Measurements from ENCODE around the gene SIGLEC11.
"Not testable (repeated sequence)": the region's sequence is repeated elsewhere in the genome, so short reads cannot be mapped to it uniquely, and the experiment has no call there.

The SIGLEC11 gene

DNA sequence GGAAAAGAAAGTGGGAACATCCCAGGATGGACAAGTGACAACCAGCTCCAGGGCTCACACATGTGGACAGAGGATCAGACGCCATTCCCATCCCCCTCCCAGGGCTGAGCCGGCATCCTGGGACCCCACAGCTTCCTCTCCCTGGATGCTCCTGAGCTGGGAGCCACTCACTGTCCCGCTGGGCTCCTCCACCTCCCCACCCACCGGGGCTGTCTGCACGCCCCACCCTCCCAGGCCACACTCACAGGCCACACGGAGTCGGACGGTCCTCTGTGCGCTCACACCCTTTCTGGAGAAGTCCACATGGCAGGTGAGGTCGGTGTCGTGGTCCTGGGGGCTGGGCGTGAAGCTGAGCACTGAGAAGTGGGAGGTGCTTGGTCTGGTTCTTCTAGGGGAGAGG, 1.1 kb downstream of the SIGLEC11 start:
- not testable (repeated sequence) for H3K9me3 ChIP-seq (ENCODE audit: control insufficient read depth, insufficient read depth, low read depth, low read length); H3K27ac ChIP-seq (ENCODE audit: low read depth, low read length); H3K4me3 ChIP-seq (ENCODE audit: low read depth, low read length); H3K36me3 ChIP-seq (ENCODE audit: control insufficient read depth, insufficient read depth, low read length); H3K27me3 ChIP-seq (ENCODE audit: control insufficient read depth, insufficient read depth, low read length); H3K9ac ChIP-seq (ENCODE audit: low read length)
- H3K4me1 ChIP-seq (ENCODE audit: control insufficient read depth, insufficient read depth, low read length): peaks cover 11% of the 10 kb centered on the region

DNA sequence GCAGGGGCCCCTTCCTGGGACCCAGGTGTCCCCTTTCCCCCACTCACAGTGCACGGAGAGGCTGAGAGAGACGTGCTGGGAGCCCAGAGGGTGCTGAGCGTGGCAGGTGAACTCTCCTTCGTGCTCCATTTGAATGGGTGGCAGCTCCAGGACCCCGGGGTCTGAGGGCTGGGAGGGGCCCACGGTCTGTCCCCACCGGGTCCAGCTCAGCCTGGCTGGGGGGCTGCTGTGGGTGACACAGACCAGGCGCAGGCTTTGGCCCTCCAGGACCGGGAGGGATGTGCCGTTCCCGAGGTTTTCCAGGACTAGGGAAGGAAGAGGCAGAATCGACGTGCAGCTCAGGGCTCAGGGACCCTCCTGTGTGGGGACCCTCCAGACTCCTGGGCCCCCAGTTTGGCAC, 2.4 kb downstream of the SIGLEC11 start:
- not testable (repeated sequence) for H3K36me3 ChIP-seq (ENCODE audit: control insufficient read depth, insufficient read depth, low read length); H3K4me3 ChIP-seq (ENCODE audit: low read depth, low read length); H3K9ac ChIP-seq (ENCODE audit: low read length); H3K9me3 ChIP-seq (ENCODE audit: control insufficient read depth, insufficient read depth, low read depth, low read length); H3K27me3 ChIP-seq (ENCODE audit: control insufficient read depth, insufficient read depth, low read length); H3K27ac ChIP-seq (ENCODE audit: low read depth, low read length)
- H3K4me1 ChIP-seq (ENCODE audit: control insufficient read depth, insufficient read depth, low read length): peaks cover 21% of the 10 kb centered on the region

DNA sequence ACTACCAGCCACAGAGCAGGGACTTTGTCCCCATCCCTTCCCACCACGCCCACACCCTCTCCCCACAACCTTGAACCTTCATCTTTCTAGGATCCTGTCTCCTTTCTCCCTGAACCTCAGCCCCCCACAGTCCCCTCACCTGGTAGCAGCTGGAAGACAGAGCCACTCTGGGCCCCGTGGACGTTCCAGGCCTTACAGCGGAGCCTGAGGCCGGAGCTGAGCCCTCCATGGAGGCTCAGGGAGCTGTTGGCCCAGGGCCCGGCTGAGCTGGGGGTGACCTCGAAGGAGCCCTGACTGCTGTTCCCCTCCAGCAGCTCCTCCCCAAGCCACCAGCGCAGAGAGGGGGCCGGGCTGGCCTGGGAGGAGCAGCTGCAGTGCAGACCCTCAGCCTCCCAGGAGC, 2.8 kb downstream of the SIGLEC11 start:
- H3K9ac ChIP-seq (ENCODE audit: low read length); H3K9me3 ChIP-seq (ENCODE audit: control insufficient read depth, insufficient read depth, low read depth, low read length); H3K4me3 ChIP-seq (ENCODE audit: low read depth, low read length); H3K36me3 ChIP-seq (ENCODE audit: control insufficient read depth, insufficient read depth, low read length); H3K27ac ChIP-seq (ENCODE audit: low read depth, low read length); H3K27me3 ChIP-seq (ENCODE audit: control insufficient read depth, insufficient read depth, low read length): not testable (repeated sequence)
- peaks cover 21% of the 10 kb centered on the region for H3K4me1 ChIP-seq (ENCODE audit: control insufficient read depth, insufficient read depth, low read length)

DNA sequence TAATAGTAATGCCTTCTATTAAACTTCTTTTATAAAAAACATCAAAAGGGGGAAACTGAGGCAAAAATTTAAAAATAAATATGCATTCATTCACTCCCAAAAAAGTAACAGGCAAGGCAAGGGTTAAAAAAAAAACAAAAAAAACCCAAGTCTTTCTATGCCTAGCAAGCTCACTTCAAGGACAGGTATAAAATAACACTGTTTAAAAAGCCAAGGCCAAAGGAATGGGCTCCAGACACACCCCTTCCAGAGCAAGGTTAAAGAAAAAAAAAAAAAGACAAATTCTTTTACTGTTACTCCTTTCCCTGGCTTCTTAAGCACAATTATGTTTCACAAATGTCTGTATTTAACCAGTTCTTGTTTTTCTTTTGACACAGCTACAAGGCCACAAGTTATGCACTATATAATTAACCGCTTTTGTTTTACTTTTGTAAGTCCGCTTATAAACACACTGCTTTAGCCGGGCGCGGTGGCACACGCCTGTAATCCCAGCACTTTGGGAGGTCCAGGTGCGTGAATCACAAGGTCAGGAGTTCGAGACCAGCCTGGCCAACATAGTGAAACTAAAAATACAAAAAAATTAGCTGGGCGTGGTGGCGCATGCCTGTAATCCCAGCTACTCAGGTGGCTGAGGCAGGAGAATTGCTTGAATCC, 3.6 kb downstream of the SIGLEC11 start:
- Histone ChIP-seq H3K27ac (ENCODE audit: low read depth, low read length) (no peak overlapping the region), H3K9ac (ENCODE audit: low read length) (no peak overlapping the region), H3K27me3 (ENCODE audit: control insufficient read depth, insufficient read depth, low read length) (no peaks in the 10 kb centered on the region), H3K4me1 (ENCODE audit: control insufficient read depth, insufficient read depth, low read length) (peaks cover 21% of the 10 kb centered on the region), H3K36me3 (ENCODE audit: control insufficient read depth, insufficient read depth, low read length) (no peaks in the 10 kb centered on the region), H3K4me3 (ENCODE audit: low read depth, low read length) (no peak overlapping the region), H3K9me3 (ENCODE audit: control insufficient read depth, insufficient read depth, low read depth, low read length) (peaks cover 7% of the 10 kb centered on the region)

- Histone ChIP-seq H3K36me3 (ENCODE audit: control insufficient read depth, insufficient read depth, low read length) (no peaks in the 10 kb centered on the region), H3K4me3 (ENCODE audit: low read depth, low read length) (no peak overlapping the region), H3K9ac (ENCODE audit: low read length) (no peak overlapping the region), H3K4me1 (ENCODE audit: control insufficient read depth, insufficient read depth, low read length) (peaks cover 21% of the 10 kb centered on the region), H3K9me3 (ENCODE audit: control insufficient read depth, insufficient read depth, low read depth, low read length) (peaks cover 3% of the 10 kb centered on the region), H3K27me3 (ENCODE audit: control insufficient read depth, insufficient read depth, low read length) (no peaks in the 10 kb centered on the region; the same call in 1 of the 2 replicates), H3K27ac (ENCODE audit: low read depth, low read length) (no peak overlapping the region)
Observed at GRCh38 chr19:49956115-49956495, 4.9 kb downstream of the SIGLEC11 start.

DNA sequence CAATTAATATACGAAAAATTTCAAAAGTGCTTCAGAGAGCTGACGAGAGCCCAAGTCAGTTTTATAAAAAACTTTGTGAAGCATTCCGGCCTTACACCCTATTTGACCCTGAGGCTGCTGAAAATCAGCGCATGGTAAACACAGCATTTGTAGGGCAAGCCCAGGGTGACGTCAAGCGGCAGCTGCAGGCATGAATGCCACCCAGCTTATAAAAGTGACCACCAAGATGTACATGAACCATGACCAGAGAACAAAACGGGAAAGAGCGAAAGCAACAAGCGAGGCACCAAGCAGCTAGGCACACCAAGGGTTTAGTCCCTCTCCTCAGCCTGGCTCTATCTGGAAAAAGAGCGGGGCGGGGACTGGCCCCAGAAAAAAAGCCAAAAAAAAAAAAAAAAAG, 6.0 kb downstream of the SIGLEC11 start:
- no peaks in the 10 kb centered on the region for H3K36me3 ChIP-seq (ENCODE audit: control insufficient read depth, insufficient read depth, low read length)
- no peak overlapping the region for H3K4me3 ChIP-seq (ENCODE audit: low read depth, low read length)
- no peak overlapping the region for H3K9ac ChIP-seq (ENCODE audit: low read length)
- H3K9me3 ChIP-seq (ENCODE audit: control insufficient read depth, insufficient read depth, low read depth, low read length): peaks cover 2% of the 10 kb centered on the region
- H3K4me1 ChIP-seq (ENCODE audit: control insufficient read depth, insufficient read depth, low read length): peaks cover 21% of the 10 kb centered on the region
- H3K27ac ChIP-seq (ENCODE audit: low read depth, low read length): no peak overlapping the region
- no peaks in the 10 kb centered on the region; the same call in 1 of the 2 replicates for H3K27me3 ChIP-seq (ENCODE audit: control insufficient read depth, insufficient read depth, low read length)

DNA sequence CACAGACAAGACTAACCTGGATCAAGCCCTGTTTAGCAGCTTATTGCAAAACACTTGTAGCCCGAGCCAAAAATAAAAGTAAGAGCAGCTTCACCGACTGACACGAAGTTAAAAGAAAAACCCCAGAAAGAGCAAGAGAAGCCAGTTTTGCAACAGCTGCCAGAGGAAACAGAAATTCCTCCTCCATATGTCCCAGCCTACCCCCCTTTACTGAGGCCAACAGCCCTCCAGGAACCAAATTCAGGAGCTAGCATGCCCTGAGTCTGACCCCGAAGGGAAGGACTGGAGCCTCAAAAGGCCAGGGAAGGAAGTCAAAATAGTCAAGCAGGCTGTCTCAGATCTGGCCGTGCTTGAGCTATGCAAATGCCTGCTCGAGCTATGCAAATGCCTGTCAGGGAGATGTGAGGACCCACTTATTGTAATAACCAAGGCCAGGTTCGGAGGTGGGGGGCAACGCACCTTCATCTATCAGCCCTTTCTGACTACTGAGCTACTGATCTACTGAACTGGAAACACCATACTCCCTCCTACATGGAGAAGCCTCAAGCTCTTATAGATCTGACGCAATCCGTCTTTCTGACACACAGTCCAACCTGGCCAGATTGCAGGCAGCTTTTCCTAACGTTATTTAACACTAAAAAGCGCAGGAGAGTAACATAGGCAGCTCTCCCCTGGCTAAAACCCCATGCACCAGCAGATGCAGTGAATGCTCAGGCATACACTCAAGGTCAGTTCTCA, 6.7 kb downstream of the SIGLEC11 start:
- H3K4me3 ChIP-seq (ENCODE audit: low read depth, low read length): no peak overlapping the region
- H3K4me1 ChIP-seq (ENCODE audit: control insufficient read depth, insufficient read depth, low read length): peaks cover 21% of the 10 kb centered on the region
- no peak overlapping the region for H3K9ac ChIP-seq (ENCODE audit: low read length)
- H3K27ac ChIP-seq (ENCODE audit: low read depth, low read length): no peak overlapping the region
- H3K27me3 ChIP-seq (ENCODE audit: control insufficient read depth, insufficient read depth, low read length): no peaks in the 10 kb centered on the region; the same call in 1 of the 2 replicates
- peaks cover 2% of the 10 kb centered on the region for H3K9me3 ChIP-seq (ENCODE audit: control insufficient read depth, insufficient read depth, low read depth, low read length)
- no peaks in the 10 kb centered on the region for H3K36me3 ChIP-seq (ENCODE audit: control insufficient read depth, insufficient read depth, low read length)

DNA sequence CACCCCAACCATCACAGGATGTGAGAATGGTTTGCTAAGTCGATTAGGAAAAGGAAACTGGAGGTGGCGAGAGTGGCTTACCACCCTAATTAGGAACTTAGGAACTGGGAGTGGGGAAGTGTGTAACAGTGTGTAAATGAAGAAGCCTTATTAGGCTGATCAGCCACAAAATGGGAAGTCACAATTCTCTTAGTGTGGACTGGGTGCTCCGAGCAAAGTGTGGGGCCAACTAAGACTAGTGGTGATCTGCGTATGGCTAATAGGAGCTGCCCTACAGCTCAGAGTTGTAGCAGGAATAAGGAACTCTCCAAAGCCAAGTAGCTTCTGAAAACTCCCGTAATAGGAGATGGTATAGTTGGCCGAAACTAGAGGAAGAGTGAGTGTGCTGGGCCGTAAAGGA, 7.6 kb downstream of the SIGLEC11 start:
- H3K27me3 ChIP-seq (ENCODE audit: control insufficient read depth, insufficient read depth, low read length): no peaks in the 10 kb centered on the region; the same call in 1 of the 2 replicates
- no peak overlapping the region for H3K27ac ChIP-seq (ENCODE audit: low read depth, low read length)
- no peak overlapping the region for H3K9ac ChIP-seq (ENCODE audit: low read length)
- no peaks in the 10 kb centered on the region for H3K36me3 ChIP-seq (ENCODE audit: control insufficient read depth, insufficient read depth, low read length)
- H3K9me3 ChIP-seq (ENCODE audit: control insufficient read depth, insufficient read depth, low read depth, low read length): peaks cover 2% of the 10 kb centered on the region
- no peak overlapping the region for H3K4me3 ChIP-seq (ENCODE audit: low read depth, low read length)
- H3K4me1 ChIP-seq (ENCODE audit: control insufficient read depth, insufficient read depth, low read length): peaks cover 21% of the 10 kb centered on the region

GRCh38 chr19:49952906-49953305, 8.1 kb downstream of the SIGLEC11 start:
- H3K4me1 ChIP-seq (ENCODE audit: control insufficient read depth, insufficient read depth, low read length): peaks cover 18% of the 10 kb centered on the region
- no peak overlapping the region for H3K27ac ChIP-seq (ENCODE audit: low read depth, low read length)
- H3K9ac ChIP-seq (ENCODE audit: low read length): no peak overlapping the region
- H3K9me3 ChIP-seq (ENCODE audit: control insufficient read depth, insufficient read depth, low read depth, low read length): peaks cover 2% of the 10 kb centered on the region
- no peaks in the 10 kb centered on the region for H3K36me3 ChIP-seq (ENCODE audit: control insufficient read depth, insufficient read depth, low read length)
- H3K4me3 ChIP-seq (ENCODE audit: low read depth, low read length): no peak overlapping the region
- no peaks in the 10 kb centered on the region; the same call in 1 of the 2 replicates for H3K27me3 ChIP-seq (ENCODE audit: control insufficient read depth, insufficient read depth, low read length)

DNA sequence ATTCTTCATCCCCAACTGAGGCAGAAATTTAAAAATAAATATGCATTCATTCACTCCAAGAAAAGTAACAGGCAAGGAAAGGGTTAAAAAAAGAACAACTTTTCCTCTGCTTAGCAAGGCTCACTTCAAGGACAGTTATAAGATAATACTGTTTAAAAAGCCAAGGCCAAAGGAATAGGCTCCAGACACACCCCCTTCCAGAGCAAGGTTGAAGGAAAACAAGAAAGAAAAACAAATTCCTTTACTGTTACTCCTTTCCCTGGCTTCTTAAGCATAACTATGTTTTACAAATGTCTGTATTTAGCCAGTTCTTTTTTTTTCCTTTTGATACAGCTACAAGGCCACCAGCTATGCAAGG, 8.5 kb downstream of the SIGLEC11 start:
- H3K4me1 ChIP-seq (ENCODE audit: control insufficient read depth, insufficient read depth, low read length): peaks cover 17% of the 10 kb centered on the region
- peaks cover 2% of the 10 kb centered on the region for H3K9me3 ChIP-seq (ENCODE audit: control insufficient read depth, insufficient read depth, low read depth, low read length)
- H3K27me3 ChIP-seq (ENCODE audit: control insufficient read depth, insufficient read depth, low read length): no peaks in the 10 kb centered on the region; the same call in 1 of the 2 replicates
- no peaks in the 10 kb centered on the region for H3K36me3 ChIP-seq (ENCODE audit: control insufficient read depth, insufficient read depth, low read length)
- no peak overlapping the region for H3K27ac ChIP-seq (ENCODE audit: low read depth, low read length)
- no peak overlapping the region for H3K4me3 ChIP-seq (ENCODE audit: low read depth, low read length)
- no peak overlapping the region for H3K9ac ChIP-seq (ENCODE audit: low read length)

DNA sequence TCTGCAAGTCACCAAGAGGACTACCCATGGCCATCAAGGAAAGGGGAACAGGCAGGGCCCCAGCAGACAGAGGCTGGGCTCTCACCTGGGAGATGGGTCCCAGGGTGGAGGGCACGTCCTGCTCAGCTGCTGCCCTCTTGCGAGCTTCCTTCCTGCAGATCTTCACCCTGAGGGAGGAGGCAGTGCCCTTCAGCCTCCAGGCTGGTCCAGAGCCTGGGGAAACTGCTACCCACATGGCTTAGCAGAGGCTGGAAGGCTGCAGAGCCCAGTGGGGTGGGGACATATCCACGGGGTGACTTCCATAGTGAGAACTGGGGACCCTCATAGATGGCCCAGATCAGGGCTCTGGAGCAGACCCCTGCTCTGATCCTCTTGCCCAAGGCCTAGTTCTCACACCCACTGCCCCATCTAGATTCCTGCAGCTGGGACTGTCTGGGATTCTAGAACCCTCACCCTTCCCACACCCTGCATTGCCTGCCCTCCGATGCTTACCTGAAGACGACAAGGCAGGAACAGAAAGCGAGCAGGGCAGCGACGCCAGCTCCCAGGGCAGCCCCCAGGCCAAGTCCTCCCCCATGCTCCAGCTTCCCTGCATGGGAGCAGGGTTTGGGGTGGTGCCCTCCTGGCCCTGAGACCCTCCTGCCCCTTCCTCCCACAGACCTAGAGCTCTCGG, 9.0 kb downstream of the SIGLEC11 start:
- H3K9ac ChIP-seq (ENCODE audit: low read length): no peak overlapping the region
- H3K27me3 ChIP-seq (ENCODE audit: control insufficient read depth, insufficient read depth, low read length): no peaks in the 10 kb centered on the region; the same call in 1 of the 2 replicates
- peaks cover 15% of the 10 kb centered on the region for H3K4me1 ChIP-seq (ENCODE audit: control insufficient read depth, insufficient read depth, low read length)

More for the DNA sequence above, 9.0 kb downstream of the SIGLEC11 start:
- Histone ChIP-seq H3K27ac (ENCODE audit: low read depth, low read length) (no peak overlapping the region), H3K4me3 (ENCODE audit: low read depth, low read length) (no peak overlapping the region), H3K36me3 (ENCODE audit: control insufficient read depth, insufficient read depth, low read length) (no peaks in the 10 kb centered on the region), H3K9me3 (ENCODE audit: control insufficient read depth, insufficient read depth, low read depth, low read length) (peaks cover 2% of the 10 kb centered on the region)

Data from HUES6 (cell line).